SK-N-SH (cell line): Measurements from ENCODE around the gene CTNNA3. TPM values are rescaled to one million over a fixed set of nuclear protein-coding genes. Genes with fewer than 3 reads are reported as not detected.

Experiments used
- CTCF ChIA-PET: fragments of 300-600, 350-600 bp; formaldehyde crosslinking; extraction: SDS; loops from one replicate; lab custom pipeline; 2021; lab: Yijun Ruan, JAX
- POLR2A ChIA-PET: fragments of 350-600 bp; sonication (Branson Sonifier 250); formaldehyde crosslinking; extraction: SDS; loops from one replicate; lab custom pipeline; 2020; ENCODE audit warnings: antibody characterized with exemption, inconsistent platforms; lab: Yijun Ruan, JAX
- DNase-seq: peaks from one replicate; pipeline ENCODE4 v3.0.0; 2012
- H2AFZ ChIP-seq: fragments of 200-600 bp; sonication (generic); 2 replicates; pipeline ENCODE4 v1.8.1; 2016; ENCODE audit warnings: antibody characterized with exemption, mild to moderate bottlenecking, low read depth
- H3F3A ChIP-seq: fragments of 200-600 bp; sonication (generic); replicated peaks from 2 replicates; pipeline ENCODE3; 2016; ENCODE audit warnings: antibody characterized with exemption, mild to moderate bottlenecking; ENCODE audit not compliant: insufficient read depth
- H3K27ac ChIP-seq, 2 experiments: fragments of 200-500 bp in 1 of 2; fragments of 200-600 bp in 1 of 2; sonication (Bioruptor generic) in 1 of 2; sonication (generic), shearing (Covaris generic) in 1 of 2; 2 replicates each; pipeline versions ENCODE4 v1.5.1 to v1.6.1; 2014 to 2016; ENCODE audit warnings: low read depth in 2 of 2, inconsistent platforms in 1 of 2, low read length in 1 of 2, mild to moderate bottlenecking in 1 of 2, mixed read lengths in 1 of 2
- H3K27me3 ChIP-seq: fragments of 200-600 bp; sonication (generic), shearing (Covaris generic); 2 replicates; pipeline ENCODE4 v1.6.1; 2016; ENCODE audit warnings: mixed run types; ENCODE audit not compliant: insufficient read depth
- H3K36me3 ChIP-seq, 2 experiments: fragments of 200-500 bp in 1 of 2; fragments of 200-600 bp in 1 of 2; sonication (Bioruptor generic) in 1 of 2; sonication (generic) in 1 of 2; replicated peaks in 1 of 2; 2 replicates each; pipeline versions ENCODE3 to v1.5.1; 2014 to 2016; ENCODE audit warnings: low read length in 1 of 2, mild to moderate bottlenecking in 1 of 2; ENCODE audit not compliant: insufficient read depth in 2 of 2, control insufficient read depth in 1 of 2
- H3K4me1 ChIP-seq, 2 experiments: fragments of 200-500 bp in 1 of 2; fragments of 200-600 bp in 1 of 2; sonication (Bioruptor generic) in 1 of 2; sonication (generic), shearing (Covaris generic) in 1 of 2; 2 replicates each; pipeline versions ENCODE4 v1.5.1 to v1.6.1; 2014 to 2016; ENCODE audit warnings: low read depth in 1 of 2, low read length in 1 of 2, mixed run types in 1 of 2; ENCODE audit not compliant: insufficient read depth in 2 of 2, control insufficient read depth in 1 of 2
- H3K4me2 ChIP-seq: fragments of 200-600 bp; sonication (generic), shearing (Covaris generic); 2 replicates; pipeline ENCODE4 v1.6.1; 2017; ENCODE audit warnings: mixed run types
- H3K4me3 ChIP-seq, 2 experiments: fragments of 200-500 bp in 1 of 2; fragments of 200-600 bp in 1 of 2; sonication (Bioruptor generic) in 1 of 2; sonication (generic), shearing (Covaris generic) in 1 of 2; 2 replicates each; pipeline versions ENCODE4 v1.5.1 to v1.8.1; 2014 to 2016; ENCODE audit warnings: low read depth in 2 of 2, inconsistent platforms in 1 of 2, low read length in 1 of 2, mild to moderate bottlenecking in 1 of 2, mixed read lengths in 1 of 2, moderate library complexity in 1 of 2
- H3K79me2 ChIP-seq: fragments of 200-600 bp; sonication (generic); 2 replicates; pipeline ENCODE4 v1.8.1; 2017; ENCODE audit warnings: mild to moderate bottlenecking; ENCODE audit not compliant: insufficient read depth
- H3K9ac ChIP-seq: fragments of 200-600 bp; sonication (generic); 2 replicates; pipeline ENCODE4 v1.6.1; 2017; ENCODE audit warnings: mixed run types
- H3K9me2 ChIP-seq: fragments of 200-600 bp; sonication (generic); 2 replicates; pipeline ENCODE4 v1.6.1; 2017; ENCODE audit warnings: mixed run types
- H3K9me3 ChIP-seq: fragments of 200-600 bp; sonication (generic); 2 replicates; pipeline ENCODE4 v1.6.1; 2017; ENCODE audit warnings: mixed run types, mild to moderate bottlenecking, moderate library complexity
- H4K20me1 ChIP-seq: fragments of 200-600 bp; sonication (generic); 2 replicates; pipeline ENCODE4 v1.6.1; 2017; ENCODE audit warnings: mild to moderate bottlenecking, mixed run types; ENCODE audit not compliant: insufficient read depth
- GABPA ChIP-seq: IDR thresholded peaks from 2 replicates; pipeline ENCODE4 v1.4.0; 2012; ENCODE audit warnings: low read depth, mild to moderate bottlenecking
- GATA2 ChIP-seq: sonication (generic); formaldehyde crosslinking; IDR thresholded peaks from 2 replicates; pipeline ENCODE4 v1.5.0; 2020; ENCODE audit warnings: mild to moderate bottlenecking, missing genetic modification reagents
- MEF2A ChIP-seq: IDR thresholded peaks from 2 replicates; pipeline ENCODE4 v1.4.0; 2012; ENCODE audit warnings: low read depth, borderline replicate concordance
- POLR2AphosphoS5 ChIP-seq: IDR thresholded peaks from 2 replicates; pipeline ENCODE4 v1.6.1; 2012; ENCODE audit warnings: low read depth, low read length
- RAD21 ChIP-seq: IDR thresholded peaks from 2 replicates; pipeline ENCODE4 v1.6.1; 2012; ENCODE audit warnings: mild to moderate bottlenecking, low read length
- TAF1 ChIP-seq: IDR thresholded peaks from 2 replicates; pipeline ENCODE4 v1.6.1; 2012; ENCODE audit warnings: low read depth, mild to moderate bottlenecking, low read length, moderate library complexity, borderline replicate concordance
- TEAD4 ChIP-seq: IDR thresholded peaks from 2 replicates; pipeline ENCODE4 v1.4.0; 2012; ENCODE audit warnings: mild to moderate bottlenecking, borderline replicate concordance; ENCODE audit not compliant: insufficient read depth
- USF1 ChIP-seq: IDR thresholded peaks from 2 replicates; pipeline ENCODE4 v1.4.0; 2012; ENCODE audit warnings: low read depth, borderline replicate concordance
- ZBTB33 ChIP-seq: IDR thresholded peaks from 2 replicates; pipeline ENCODE4 v1.4.0; 2012; ENCODE audit warnings: low read depth, borderline replicate concordance
- WGBS: methylation state at CpG from one replicate; pipeline ENCODE4 v1.1.6; 2017; ENCODE audit warnings: low lambda C conversion rate; 5-methylcytosine and 5-hydroxymethylcytosine counted together
- polyA plus RNA-seq, 3 experiments: library from polyadenylated mRNA; depleted of rRNA; stranded (reverse); fragments of >200 nt; gene quantifications; 2 replicates each; pipeline ENCODE4 v1.2.3, GENCODE V29; 2012

CTNNA3 gene
- polyA plus RNA-seq, 1 of the 3 experiments (the other 2 are of a cell fraction) = not detected

DNA sequence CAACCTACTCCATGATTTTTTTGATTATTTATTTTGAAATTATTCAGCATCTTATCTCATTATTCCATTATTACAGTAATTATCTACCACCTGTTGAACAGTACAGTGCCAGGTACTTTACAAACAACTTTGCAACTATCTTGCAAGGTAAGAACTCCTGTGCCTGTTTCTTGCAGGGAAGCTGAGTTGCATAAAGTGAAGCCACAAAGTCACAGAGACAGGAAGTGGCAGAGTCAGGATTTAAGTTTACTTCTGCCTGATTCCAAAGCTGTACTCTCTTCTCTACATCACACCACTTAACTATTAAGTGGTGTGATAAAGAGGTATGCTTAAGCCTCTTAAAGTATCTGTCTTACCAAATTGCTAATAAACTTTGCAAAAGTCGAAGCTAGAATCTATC, 690.0 kb downstream of the CTNNA3 start:
- H3K27me3 ChIP-seq = no peaks in the 10 kb centered on the region
- no peak for TF ChIP-seq GATA2 (CRISPR knock-in tag)
- TF ChIP-seq RAD21 = no peak
- no peak for TF ChIP-seq MEF2A
- POLR2A ChIA-PET = no interaction called here
- H2AFZ ChIP-seq = no peak overlapping the region
- CTCF ChIA-PET = no interaction called here
- H3K27ac ChIP-seq = no peak overlapping the region
- H3K4me2 ChIP-seq = no peak overlapping the region
- H3F3A ChIP-seq = no peaks in the 10 kb centered on the region
- 0% methylated on average over 1 of the region's 1 CpG for WGBS
- H3K36me3 ChIP-seq = no peaks in the 10 kb centered on the region
- no peaks in the 10 kb centered on the region for H3K79me2 ChIP-seq
- H3K9me2 ChIP-seq = no peaks in the 10 kb centered on the region
- H3K9ac ChIP-seq = no peak overlapping the region
- no peaks in the 10 kb centered on the region for H4K20me1 ChIP-seq
- no peaks in the 10 kb centered on the region for H3K9me3 ChIP-seq
- H3K4me1 ChIP-seq = no peaks in the 10 kb centered on the region
- H3K4me3 ChIP-seq = no peak overlapping the region
- no peak for DNase-seq

GRCh38 chr10:67004690-67005089, 691.3 kb downstream of the CTNNA3 start:
- no peaks in the 10 kb centered on the region for H4K20me1 ChIP-seq
- POLR2A ChIA-PET = no interaction called here
- H3K27ac ChIP-seq = no peak overlapping the region
- DNase-seq = no peak
- H3K36me3 ChIP-seq = no peaks in the 10 kb centered on the region
- TF ChIP-seq TEAD4 (no peak), POLR2AphosphoS5 (no peak), GABPA (no peak), ZBTB33 (no peak), USF1 (no peak), TAF1 (no peak)
- no peaks in the 10 kb centered on the region for H3K9me3 ChIP-seq
- no peak overlapping the region for H2AFZ ChIP-seq
- no peaks in the 10 kb centered on the region for H3K4me1 ChIP-seq
- H3K27me3 ChIP-seq = no peaks in the 10 kb centered on the region
- H3F3A ChIP-seq = no peaks in the 10 kb centered on the region
- no peak overlapping the region for H3K4me2 ChIP-seq
- no peak overlapping the region for H3K9ac ChIP-seq
- CTCF ChIA-PET = no interaction called here
- H3K4me3 ChIP-seq = no peak overlapping the region
- 3% methylated on average over 2 of the region's 2 CpGs for WGBS
- H3K79me2 ChIP-seq = no peaks in the 10 kb centered on the region
- H3K9me2 ChIP-seq = no peaks in the 10 kb centered on the region
